Right renal pelvis (tissue), 4 donors: ENCODE results near the gene APOL2. TPM values are rescaled to one million over a fixed set of nuclear protein-coding genes. Genes with fewer than 3 reads are reported as not detected.
"Not testable (repeated sequence)": the region's sequence is repeated elsewhere in the genome, so short reads cannot be mapped to it uniquely, and the experiment has no call there.

Source experiments
- DNase-seq, 4 donors: peaks; one replicate each; pipeline ENCODE4 v3.0.0-alpha.2; 2013; ENCODE audit warnings: low read depth in 4 of 4, low spot score in 3 of 4, missing footprints in 1 of 4
- polyA plus RNA-seq, 4 donors: library from polyadenylated mRNA; unstranded; fragments of 120-200 nt; gene quantifications; one replicate each; pipeline ENCODE4 v1.2.1, GENCODE V29; 2013; ENCODE audit not compliant: insufficient read length in 4 of 4

APOL2 gene, protein sequence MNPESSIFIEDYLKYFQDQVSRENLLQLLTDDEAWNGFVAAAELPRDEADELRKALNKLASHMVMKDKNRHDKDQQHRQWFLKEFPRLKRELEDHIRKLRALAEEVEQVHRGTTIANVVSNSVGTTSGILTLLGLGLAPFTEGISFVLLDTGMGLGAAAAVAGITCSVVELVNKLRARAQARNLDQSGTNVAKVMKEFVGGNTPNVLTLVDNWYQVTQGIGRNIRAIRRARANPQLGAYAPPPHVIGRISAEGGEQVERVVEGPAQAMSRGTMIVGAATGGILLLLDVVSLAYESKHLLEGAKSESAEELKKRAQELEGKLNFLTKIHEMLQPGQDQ
- 10 to 100 TPM; 22.2 to 30.6 (median 28.0) TPM for polyA plus RNA-seq

DNA sequence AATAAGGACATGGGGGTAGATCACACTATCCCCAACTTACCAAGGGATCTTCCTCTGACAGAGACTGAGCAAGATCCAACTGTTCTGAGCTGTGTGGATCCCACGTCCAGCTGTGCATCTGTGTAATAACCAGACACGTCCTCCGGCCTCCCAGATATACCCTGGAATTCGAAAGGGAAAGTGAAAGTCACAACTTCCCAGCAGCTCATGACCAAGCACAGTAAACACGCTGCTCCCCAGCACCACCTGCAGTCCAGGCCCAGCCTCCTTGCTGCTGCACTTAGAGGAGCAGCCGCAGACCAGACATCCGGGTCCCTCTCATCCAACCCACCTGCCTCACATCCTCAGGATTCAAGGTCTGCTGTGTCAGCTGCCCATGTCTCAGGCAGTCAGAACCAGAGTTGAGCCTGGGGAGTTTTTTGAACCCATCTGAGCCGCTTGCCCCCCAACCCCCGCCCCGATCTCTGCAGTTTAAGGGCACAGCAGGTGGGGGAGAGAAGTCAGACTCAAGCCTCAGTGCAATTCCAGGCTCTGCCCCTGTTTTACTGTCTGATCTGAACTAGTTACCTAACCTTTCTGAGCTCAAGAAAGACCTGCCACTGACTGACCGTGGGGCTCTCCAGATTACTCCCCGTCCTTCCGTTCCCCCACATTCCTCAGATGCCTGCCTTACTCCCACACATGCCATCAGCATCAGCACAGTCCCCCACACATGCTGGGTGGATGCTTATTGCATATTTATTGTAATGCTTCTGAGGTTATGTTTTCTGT is at the start of gene APOL2:
Gene APOL2 (minus strand): TSS at position 127 of the 771 bp plus-strand sequence. CDS start 6,365 bp downstream, outside the sequence.
- DNase-seq: peak; percentile 77 to 89 (median 83)

- no peak for DNase-seq
Measured at GRCh38 chr22:36288571-36289405, 49.5 kb upstream of the APOL2 start.

- no peak for DNase-seq
Measured at GRCh38 chr22:36287881-36288515, 48.7 kb upstream of the APOL2 start.

- peak; percentile 33 to 64 (median 42) for DNase-seq
Measured at GRCh38 chr22:36286096-36286957, 47.0 kb upstream of the APOL2 start.

- DNase-seq: no peak
Measured at GRCh38 chr22:36285545-36285944, 46.2 kb upstream of the APOL2 start.

DNA sequence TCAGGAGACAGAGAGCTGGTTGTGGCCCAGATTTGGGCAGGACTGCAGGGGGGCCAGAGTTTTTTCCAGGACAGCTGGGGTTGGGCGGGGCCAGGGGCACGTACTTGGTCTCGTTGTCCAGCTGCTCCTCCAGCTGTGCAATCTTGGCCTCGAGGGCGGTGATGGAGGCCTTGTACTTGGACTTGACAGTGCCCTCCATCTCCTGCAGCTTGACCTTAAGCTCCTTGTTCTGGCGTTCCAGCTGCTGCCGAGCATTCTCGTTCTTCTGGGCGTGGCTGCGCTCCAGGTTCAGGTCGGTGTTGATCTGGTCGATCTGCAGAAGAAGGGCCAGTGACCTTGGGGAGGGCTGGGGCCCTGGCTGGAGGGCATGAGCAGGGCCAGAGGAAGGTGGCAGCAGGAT is 45.7 kb upstream of the APOL2 start:
- no peak for DNase-seq

GRCh38 chr22:36284171-36284571 is 44.8 kb upstream of the APOL2 start:
- DNase-seq: no peak

DNA sequence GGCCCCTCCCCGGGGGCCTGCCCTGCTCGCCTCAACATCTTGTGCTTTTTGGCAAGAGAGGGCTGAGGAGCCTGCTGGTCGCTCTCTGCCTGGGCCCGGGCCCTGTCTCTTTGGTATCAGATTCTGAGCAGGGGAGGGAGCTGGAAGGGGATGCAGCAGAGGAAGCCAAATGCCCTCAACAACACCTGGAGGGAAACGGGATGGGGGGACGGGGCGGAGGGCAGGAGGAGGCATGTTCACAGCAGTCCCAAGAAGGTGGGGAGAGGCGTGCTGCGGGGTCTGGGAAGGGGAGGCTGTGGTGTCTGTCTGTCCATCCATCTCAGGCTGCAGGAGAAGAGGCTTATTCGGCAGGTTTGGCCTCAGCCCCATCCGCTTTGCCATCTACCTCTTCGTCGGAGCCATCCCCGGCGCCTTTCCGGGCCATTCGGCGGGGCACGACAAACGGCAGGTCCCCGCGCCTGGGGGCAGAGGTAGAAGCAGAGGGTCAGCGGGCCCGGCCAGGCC is 43.1 kb upstream of the APOL2 start:
- no peak for DNase-seq

DNA sequence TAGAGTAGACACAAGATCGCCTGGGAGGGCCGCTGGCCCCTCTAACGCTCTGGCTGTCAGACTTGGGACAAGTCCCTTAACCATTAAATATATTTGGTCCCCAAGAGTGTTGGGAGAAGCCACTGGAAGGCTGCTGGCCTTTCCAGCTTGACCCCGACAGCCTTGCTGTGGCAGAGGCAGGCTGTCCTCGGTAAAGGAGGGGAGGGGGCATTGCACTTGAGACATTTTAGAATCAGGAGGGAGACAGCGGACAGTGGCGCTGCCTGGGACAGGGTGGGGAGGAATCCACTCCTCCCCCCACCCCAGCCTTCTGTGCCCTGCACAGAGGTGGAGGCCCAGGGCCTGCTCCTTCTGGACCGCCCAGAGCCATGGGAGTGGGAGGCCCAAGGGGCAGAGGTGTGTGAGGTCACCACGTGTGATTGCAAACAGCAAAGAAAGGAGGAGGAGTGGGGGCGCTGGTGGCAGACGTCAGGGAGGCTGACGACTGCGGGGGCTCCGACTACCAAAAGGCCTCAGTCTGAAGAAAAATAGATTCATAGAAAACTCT is 42.5 kb upstream of the APOL2 start:
- no peak for DNase-seq

GRCh38 chr22:36280379-36280778 is 41.1 kb upstream of the APOL2 start:
- DNase-seq: no peak

DNA sequence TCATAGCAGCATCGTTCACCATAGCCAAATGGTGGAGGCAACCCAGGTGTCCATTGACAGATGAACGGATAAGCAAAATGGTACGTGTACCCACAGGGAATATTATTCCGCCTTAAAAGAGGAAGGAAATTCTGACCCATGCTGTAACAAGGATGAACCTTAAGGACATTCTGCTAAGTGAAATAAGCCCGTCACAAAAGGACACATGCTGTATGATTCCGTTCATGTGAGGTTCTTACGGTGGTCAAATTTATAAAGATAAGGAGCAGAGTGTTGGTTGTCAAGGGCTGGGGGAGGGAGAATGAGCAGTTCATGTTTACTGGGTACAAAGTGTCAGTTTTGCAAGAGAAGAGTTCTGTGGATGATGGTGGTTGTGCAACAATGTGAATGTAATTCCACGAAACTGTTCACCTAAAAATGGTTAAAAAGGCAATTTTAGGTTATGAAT is 39.9 kb upstream of the APOL2 start:
- no peak for DNase-seq

DNA sequence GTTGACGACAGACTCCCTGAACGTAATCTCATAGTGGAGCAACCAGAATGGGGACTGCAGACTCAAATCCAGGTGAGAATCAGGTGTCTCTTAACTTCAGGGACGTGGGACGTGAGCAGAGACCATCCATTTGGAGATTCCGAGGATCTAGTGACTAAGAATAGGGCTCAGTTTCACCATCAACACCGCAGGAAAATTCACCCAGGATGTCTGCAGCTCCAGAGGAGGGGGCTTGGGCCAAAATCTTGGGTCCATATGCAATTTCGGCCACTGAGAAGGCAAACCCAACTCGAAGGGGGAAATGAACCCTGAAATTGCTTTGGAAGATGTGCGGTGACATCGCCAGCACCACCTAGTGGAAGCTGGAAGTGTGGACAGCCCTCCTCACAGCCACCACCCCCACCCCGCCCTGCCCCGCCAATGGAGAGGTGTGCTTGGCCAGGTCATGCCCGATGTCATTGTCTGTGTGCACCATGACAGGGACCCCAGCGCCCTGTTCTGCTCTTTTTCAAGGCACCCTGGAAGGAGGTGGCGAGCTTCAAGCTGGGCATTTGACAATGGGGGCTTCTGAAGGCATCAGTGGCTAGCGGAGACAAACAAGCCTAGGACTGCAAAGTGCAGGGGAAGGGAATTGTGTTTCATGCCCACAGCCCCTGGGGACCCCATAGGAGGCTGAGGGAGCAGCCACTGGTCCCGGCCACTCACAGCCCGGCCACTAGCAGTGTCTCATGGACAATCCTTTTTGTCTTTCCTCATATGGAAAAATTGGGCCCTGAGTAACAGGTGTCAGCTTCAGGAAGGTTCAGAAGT is 38.4 kb upstream of the APOL2 start:
- peak in 1 of 4 donors; percentile 43 for DNase-seq

DNA sequence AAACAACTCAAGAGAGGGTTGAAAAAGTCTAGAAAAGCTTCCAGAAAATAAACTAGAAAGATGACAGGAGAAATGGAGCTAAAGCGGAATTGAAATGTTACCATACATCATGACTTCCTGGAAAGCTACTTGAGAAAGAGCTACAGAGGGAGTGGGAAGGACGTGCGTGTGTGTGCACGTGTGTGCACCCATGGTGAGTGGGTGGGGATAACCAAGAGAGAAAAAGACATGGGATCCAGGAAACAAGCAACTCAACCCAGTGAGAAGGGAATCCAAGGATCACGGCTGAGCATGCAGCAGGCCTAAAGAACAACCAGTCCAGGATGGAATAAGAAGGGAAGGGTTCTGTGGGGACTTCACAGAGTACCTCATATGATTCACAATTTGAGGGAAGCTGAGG is 35.2 kb upstream of the APOL2 start:
- DNase-seq: no peak

- DNase-seq: not testable (repeated sequence)
Measured at GRCh38 chr22:36271951-36272350, 32.6 kb upstream of the APOL2 start.

GRCh38 chr22:36271231-36271630 is 31.9 kb upstream of the APOL2 start:
- DNase-seq: not testable (repeated sequence)

- no peak for DNase-seq
Measured at GRCh38 chr22:36267896-36268485, 28.7 kb upstream of the APOL2 start.

DNA sequence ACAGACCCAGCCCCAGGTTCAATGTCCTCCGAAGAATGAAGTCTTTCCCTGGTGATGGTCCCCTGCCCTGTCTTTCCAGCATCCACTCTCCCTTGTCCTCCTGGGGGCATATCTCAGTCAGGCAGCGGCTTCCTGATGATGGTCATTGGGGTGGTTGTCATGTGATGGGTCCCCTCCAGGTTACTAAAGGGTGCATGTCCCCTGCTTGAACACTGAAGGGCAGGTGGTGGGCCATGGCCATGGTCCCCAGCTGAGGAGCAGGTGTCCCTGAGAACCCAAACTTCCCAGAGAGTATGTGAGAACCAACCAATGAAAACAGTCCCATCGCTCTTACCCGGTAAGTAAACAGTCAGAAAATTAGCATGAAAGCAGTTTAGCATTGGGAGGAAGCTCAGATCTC is 27.7 kb upstream of the APOL2 start:
- DNase-seq: no peak
